ENCODE data around the gene NRF1.

DNA sequence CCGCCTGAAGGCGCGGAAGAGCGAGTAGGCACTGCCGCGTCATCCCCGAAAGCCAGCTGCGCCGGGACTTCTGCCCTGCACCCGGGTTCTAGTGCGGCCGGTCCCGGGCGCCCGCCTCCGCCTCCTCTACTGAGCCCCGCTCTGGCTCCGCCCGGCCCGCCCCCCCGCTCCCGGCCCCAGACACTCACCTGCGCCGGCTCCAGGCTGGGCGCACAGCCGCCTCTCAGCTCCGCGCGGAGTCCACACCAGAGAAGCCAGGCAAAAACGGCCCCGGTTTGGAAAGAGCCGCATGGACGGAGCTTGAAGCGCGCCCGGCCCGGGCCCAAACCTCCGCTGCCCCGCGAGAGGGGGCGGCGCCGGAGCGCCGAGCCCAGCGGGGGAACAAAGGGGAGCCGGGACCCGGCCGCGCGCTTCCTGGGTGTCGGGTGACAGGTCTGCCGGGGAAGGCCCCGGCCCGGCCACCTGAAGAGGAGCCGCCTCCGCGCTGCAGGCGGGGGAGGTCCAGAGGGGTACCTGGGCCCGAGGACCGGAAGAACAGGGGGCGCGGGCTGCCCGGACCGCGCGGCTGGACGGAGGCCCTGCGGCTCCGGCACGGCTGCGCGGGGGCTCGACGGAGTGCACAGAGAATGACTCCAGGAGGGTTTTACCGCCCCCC, 168.2 kb downstream of the NRF1 start:
- TF ChIP-seq, protein P1, sequence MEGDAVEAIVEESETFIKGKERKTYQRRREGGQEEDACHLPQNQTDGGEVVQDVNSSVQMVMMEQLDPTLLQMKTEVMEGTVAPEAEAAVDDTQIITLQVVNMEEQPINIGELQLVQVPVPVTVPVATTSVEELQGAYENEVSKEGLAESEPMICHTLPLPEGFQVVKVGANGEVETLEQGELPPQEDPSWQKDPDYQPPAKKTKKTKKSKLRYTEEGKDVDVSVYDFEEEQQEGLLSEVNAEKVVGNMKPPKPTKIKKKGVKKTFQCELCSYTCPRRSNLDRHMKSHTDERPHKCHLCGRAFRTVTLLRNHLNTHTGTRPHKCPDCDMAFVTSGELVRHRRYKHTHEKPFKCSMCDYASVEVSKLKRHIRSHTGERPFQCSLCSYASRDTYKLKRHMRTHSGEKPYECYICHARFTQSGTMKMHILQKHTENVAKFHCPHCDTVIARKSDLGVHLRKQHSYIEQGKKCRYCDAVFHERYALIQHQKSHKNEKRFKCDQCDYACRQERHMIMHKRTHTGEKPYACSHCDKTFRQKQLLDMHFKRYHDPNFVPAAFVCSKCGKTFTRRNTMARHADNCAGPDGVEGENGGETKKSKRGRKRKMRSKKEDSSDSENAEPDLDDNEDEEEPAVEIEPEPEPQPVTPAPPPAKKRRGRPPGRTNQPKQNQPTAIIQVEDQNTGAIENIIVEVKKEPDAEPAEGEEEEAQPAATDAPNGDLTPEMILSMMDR (IDR thresholded peaks at IDR 0.05; ENCODE audit: low read length): no peak
- no peak for TF ChIP-seq EZH2phosphoT487 (IDR thresholded peaks at IDR 0.05; ENCODE audit: low read length)
- no peak for TF ChIP-seq EZH2 (optimal IDR thresholded peaks at IDR 0.05; ENCODE audit: low read depth, low read length)
